ENCODE data around the gene RIC8B. TPM values are rescaled to one million over a fixed set of nuclear protein-coding genes. Genes with fewer than 3 reads are reported as not detected.

The RIC8B gene
- total RNA-seq, 6 experiments from 2014 or later: 5.9 to 10.6 (median 6.5) TPM

DNA sequence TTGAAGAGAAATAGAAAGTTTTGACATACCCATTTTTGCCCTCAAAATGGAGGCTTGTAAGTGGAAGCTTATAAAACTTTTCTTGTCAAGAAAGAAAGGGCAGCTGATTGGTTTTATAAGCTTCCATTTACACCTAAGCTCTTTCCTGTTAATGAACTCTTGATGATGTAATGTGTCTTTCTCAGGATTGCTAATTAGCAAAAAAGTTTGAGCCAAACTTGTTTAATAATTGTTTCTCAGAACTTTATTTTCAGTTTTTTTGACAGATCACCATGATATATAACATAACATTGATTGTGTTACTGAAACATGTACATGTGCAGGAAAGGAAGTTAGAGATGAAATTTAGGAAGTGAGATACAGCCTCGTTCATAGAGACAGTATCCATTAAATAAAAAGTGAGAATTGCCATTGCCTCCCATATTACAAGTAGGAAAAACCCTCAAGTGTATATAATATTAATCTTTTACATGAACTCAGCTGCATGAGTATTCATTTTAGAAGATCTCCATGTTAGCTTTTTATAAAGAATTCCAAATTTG, 26.8 kb downstream of the RIC8B start:
- ATAC-seq: no peak
- Histone ChIP-seq H3K9me3 (no peaks in the 10 kb centered on the region), H3K27me3 (no peaks in the 10 kb centered on the region), H3K4me1 (no peaks in the 10 kb centered on the region), H3K27ac (no peak overlapping the region), H3K4me3 (no peak overlapping the region), H3K36me3 (no peaks in the 10 kb centered on the region)
- TF ChIP-seq, protein P1, sequence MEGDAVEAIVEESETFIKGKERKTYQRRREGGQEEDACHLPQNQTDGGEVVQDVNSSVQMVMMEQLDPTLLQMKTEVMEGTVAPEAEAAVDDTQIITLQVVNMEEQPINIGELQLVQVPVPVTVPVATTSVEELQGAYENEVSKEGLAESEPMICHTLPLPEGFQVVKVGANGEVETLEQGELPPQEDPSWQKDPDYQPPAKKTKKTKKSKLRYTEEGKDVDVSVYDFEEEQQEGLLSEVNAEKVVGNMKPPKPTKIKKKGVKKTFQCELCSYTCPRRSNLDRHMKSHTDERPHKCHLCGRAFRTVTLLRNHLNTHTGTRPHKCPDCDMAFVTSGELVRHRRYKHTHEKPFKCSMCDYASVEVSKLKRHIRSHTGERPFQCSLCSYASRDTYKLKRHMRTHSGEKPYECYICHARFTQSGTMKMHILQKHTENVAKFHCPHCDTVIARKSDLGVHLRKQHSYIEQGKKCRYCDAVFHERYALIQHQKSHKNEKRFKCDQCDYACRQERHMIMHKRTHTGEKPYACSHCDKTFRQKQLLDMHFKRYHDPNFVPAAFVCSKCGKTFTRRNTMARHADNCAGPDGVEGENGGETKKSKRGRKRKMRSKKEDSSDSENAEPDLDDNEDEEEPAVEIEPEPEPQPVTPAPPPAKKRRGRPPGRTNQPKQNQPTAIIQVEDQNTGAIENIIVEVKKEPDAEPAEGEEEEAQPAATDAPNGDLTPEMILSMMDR (IDR thresholded peaks at IDR 0.05): no peak
- TF ChIP-seq POLR2A (IDR thresholded peaks at IDR 0.05): no peak
- DNase-seq: no peak
- WGBS (ENCODE audit: insufficient coverage, low coverage, low lambda C conversion rate, missing lambda C conversion rate): 36% methylated on average over 1 of the region's 1 CpG
- intact Hi-C loops (cut with DNase I): no loop called here

DNA sequence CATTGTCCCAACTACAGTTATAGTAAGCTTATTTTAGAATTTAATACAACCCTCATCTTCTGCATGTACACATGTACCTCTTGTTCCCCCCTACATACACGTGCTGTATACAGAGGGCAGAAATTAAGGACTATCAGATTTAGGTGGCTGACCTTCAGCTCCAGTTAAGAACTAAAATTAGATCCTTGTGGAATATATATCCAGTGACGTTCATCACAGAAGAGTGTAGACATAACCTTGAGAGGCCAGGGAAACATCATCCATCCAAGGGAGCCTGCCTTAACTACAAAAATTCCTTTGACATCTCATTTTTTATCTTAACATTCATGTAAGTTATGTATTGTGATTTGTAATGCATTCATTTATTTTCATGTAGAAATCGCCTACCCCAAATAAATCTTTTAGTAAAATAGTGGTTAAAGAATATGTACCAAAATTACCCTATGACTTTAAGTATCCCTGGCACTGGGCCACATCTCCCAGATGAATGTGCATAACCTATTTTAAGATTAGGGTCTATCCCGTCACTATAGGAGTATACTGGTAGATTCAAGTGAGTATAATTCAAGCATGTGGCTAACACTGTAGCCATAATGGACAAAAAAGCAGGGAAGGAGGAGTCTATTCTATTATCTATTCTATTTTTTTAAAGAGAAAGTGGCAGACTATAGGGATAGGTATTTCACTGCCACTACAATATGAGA, 27.5 kb downstream of the RIC8B start:
- H3K9me3 ChIP-seq: no peaks in the 10 kb centered on the region
- H3K27me3 ChIP-seq: no peaks in the 10 kb centered on the region
- ATAC-seq: no peak
- intact Hi-C loops (cut with DNase I): no loop called here
- H3K4me1 ChIP-seq: no peaks in the 10 kb centered on the region
- H3K27ac ChIP-seq: no peak overlapping the region
- H3K36me3 ChIP-seq: no peaks in the 10 kb centered on the region
- H3K4me3 ChIP-seq: no peak overlapping the region
- TF ChIP-seq, protein P1 (IDR thresholded peaks at IDR 0.05): no peak
- TF ChIP-seq POLR2A (IDR thresholded peaks at IDR 0.05): no peak
- 83% methylated on average over 4 of the region's 4 CpGs for WGBS (ENCODE audit: insufficient coverage, low coverage, low lambda C conversion rate, missing lambda C conversion rate)
- no peak for DNase-seq

DNA sequence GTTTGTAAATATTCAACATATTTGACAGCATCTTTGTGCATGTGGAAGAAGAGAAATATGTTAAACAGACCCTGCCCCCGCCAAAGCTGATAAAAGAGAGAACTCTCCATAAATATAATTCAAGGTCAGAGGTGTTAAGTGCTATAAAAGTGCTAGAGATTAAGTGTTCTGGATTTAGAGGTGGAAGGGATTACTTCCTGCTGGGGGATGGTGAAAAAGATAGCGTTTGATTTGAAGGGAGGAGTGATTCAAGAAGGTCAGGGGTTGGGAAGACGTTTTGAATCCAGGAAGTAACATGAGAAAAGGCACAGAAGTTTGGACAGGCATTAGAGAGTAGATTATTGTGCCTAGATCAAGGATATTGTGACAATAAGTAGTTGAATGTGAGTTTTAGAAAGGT, 30.2 kb downstream of the RIC8B start:
- TF ChIP-seq POLR2A (IDR thresholded peaks at IDR 0.05): no peak
- TF ChIP-seq, protein P1 (IDR thresholded peaks at IDR 0.05): no peak
- Histone ChIP-seq H3K9me3 (no peaks in the 10 kb centered on the region), H3K36me3 (no peaks in the 10 kb centered on the region), H3K27me3 (no peaks in the 10 kb centered on the region), H3K27ac (no peak overlapping the region), H3K4me3 (no peak overlapping the region), H3K4me1 (no peaks in the 10 kb centered on the region)
- 76% methylated on average over 3 of the region's 3 CpGs for WGBS (ENCODE audit: insufficient coverage, low coverage, low lambda C conversion rate, missing lambda C conversion rate)
- ATAC-seq: no peak
- intact Hi-C loops (cut with DNase I): no loop called here
- DNase-seq: no peak

DNA sequence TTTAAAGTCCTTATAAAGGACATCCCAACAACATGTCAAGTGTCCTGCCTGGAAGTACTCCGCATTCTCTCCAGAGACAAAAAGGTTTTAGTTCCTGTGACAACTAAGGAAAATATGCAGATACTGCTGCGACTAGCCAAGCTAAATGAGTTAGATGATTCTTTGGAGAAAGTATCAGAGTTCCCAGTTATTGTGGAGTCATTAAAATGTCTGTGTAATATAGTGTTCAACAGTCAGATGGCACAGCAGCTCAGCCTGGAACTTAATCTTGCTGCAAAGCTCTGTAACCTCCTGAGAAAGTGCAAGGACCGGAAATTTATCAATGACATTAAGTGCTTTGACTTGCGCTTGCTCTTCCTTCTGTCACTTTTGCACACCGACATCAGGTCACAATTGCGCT, 40.2 kb downstream of the RIC8B start:
- TF ChIP-seq POLR2A (IDR thresholded peaks at IDR 0.05): no peak
- TF ChIP-seq, protein P1 (IDR thresholded peaks at IDR 0.05): no peak
- no peaks in the 10 kb centered on the region for H3K9me3 ChIP-seq
- no peak overlapping the region for H3K4me3 ChIP-seq
- H3K27ac ChIP-seq: no peak overlapping the region
- no peak for ATAC-seq
- H3K4me1 ChIP-seq: no peaks in the 10 kb centered on the region
- no peak for DNase-seq
- H3K27me3 ChIP-seq: no peaks in the 10 kb centered on the region
- H3K36me3 ChIP-seq: peaks cover 0 to 12% (median 0%) of the 10 kb centered on the region in 4 donors
- WGBS (ENCODE audit: insufficient coverage, low coverage, low lambda C conversion rate, missing lambda C conversion rate): 78% methylated on average over 6 of the region's 6 CpGs
- intact Hi-C loops (cut with DNase I): no loop called here
